HepG2 (cell line): ENCODE measurements around the gene MPIG6B. TPM values are rescaled to one million over a fixed set of nuclear protein-coding genes. Genes with fewer than 3 reads are reported as not detected.

Experiments
- ATM ChIP-seq: fragments of 450-650 bp; IDR thresholded peaks from 2 replicates; pipeline ENCODE4 v1.7.1; 2017; ENCODE audit warnings: mild to moderate bottlenecking, borderline replicate concordance
- JUNB ChIP-seq: sonication (generic); formaldehyde crosslinking; IDR thresholded peaks from 2 replicates; pipeline ENCODE4 v1.8.0; 2022; ENCODE audit warnings: missing genetic modification reagents, mild to moderate bottlenecking, borderline replicate concordance
- KLF12 ChIP-seq: sonication (generic); formaldehyde crosslinking; IDR thresholded peaks from 2 replicates; pipeline ENCODE4 v1.4.0; 2020; ENCODE audit warnings: missing genetic modification reagents, borderline replicate concordance
- NR2F6 ChIP-seq, 2 experiments: IDR thresholded peaks; 2 replicates each; pipeline ENCODE4 v1.6.1; 2016; ENCODE audit warnings: antibody characterized with exemption in 1 of 2, mild to moderate bottlenecking in 1 of 2
- PBX3 ChIP-seq: sonication (generic); formaldehyde crosslinking; IDR thresholded peaks from 2 replicates; pipeline ENCODE4 v1.8.1; 2023; ENCODE audit warnings: missing genetic modification reagents, inconsistent platforms, borderline replicate concordance
- TFDP2 ChIP-seq: sonication (generic); formaldehyde crosslinking; IDR thresholded peaks from 2 replicates; pipeline ENCODE4 v1.4.0; 2020; ENCODE audit warnings: missing genetic modification reagents
- THAP9 ChIP-seq: sonication (generic); formaldehyde crosslinking; IDR thresholded peaks from 2 replicates; pipeline ENCODE4; 2020; ENCODE audit warnings: missing genetic modification reagents, mild to moderate bottlenecking, borderline replicate concordance
- ZKSCAN5 ChIP-seq: sonication (generic); formaldehyde crosslinking; IDR thresholded peaks from 2 replicates; pipeline ENCODE4 v1.5.1; 2020; ENCODE audit warnings: mild to moderate bottlenecking, missing genetic modification reagents
- ZNF20 ChIP-seq: sonication (generic); formaldehyde crosslinking; IDR thresholded peaks from 2 replicates; pipeline ENCODE4 v1.4.0; 2020; ENCODE audit warnings: mild to moderate bottlenecking, moderate library complexity, missing genetic modification reagents
- ZNF318 ChIP-seq: sonication (generic); formaldehyde crosslinking; IDR thresholded peaks from 2 replicates; pipeline ENCODE4 v1.4.0; 2020; ENCODE audit warnings: mild to moderate bottlenecking, missing genetic modification reagents
- ZNF570 ChIP-seq: sonication (generic); formaldehyde crosslinking; IDR thresholded peaks from 2 replicates; pipeline ENCODE4 v1.4.0; 2020; ENCODE audit warnings: mild to moderate bottlenecking, missing genetic modification reagents, borderline replicate concordance
- ZNF616 ChIP-seq: sonication (generic); formaldehyde crosslinking; IDR thresholded peaks from 2 replicates; pipeline ENCODE4 v1.5.0; 2020; ENCODE audit warnings: low read depth, mild to moderate bottlenecking, missing genetic modification reagents
- polyA plus RNA-seq, 8 experiments: library from polyadenylated mRNA; depleted of rRNA in 3 of 8; stranded (reverse) in 7 of 8; unstranded in 1 of 8; fragments of >200 nt; fragmentation: Illumina TruSeq in 4 of 8; extraction: Trizol in 4 of 8; gene quantifications; 2 replicates each; pipeline versions ENCODE4 v1.2.1 to v1.2.3, GENCODE V29; 2011 to 2016; ENCODE audit warnings: low read depth in 4 of 8, missing spikeins in 1 of 8, mixed read lengths in 1 of 8; ENCODE audit not compliant: insufficient read depth in 1 of 8
- total RNA-seq, 5 experiments: library from RNA; depleted of rRNA; stranded (reverse); fragments of >200 nt; fragmentation: Illumina TruSeq; extraction: Trizol; gene quantifications; 2 replicates each; pipeline ENCODE4 v1.2.3, GENCODE V29; 2016; ENCODE audit warnings: low read depth in 1 of 5

MPIG6B gene
- total and polyA plus RNA-seq, 2 of the 13 experiments (the other 11 are each of a cell fraction or from before 2014, with no cell fraction given) = not detected

GRCh38 chr6:31736768-31737314, 13.7 kb downstream of the MPIG6B start (continued):
- TF ChIP-seq ZNF570 (CRISPR knock-in tag) (no peak), KLF12 (CRISPR knock-in tag) (0 out of 2 replicates have a peak, but pooled peaks have one; percentile 3), JUNB (CRISPR knock-in tag) (no peak), ZNF616 (CRISPR knock-in tag) (0 out of 2 replicates have a peak, but pooled peaks have one; percentile 15), PBX3 (no peak), ZNF318 (CRISPR knock-in tag) (no peak), THAP9 (CRISPR knock-in tag) (no peak), ATM (no peak), ZKSCAN5 (CRISPR knock-in tag) (no peak), ZNF20 (CRISPR knock-in tag) (no peak), NR2F6 (IDR thresholded peaks at IDR 0.05) (no peak), NR2F6 (CRISPR knock-in tag; IDR thresholded peaks at IDR 0.05) (no peak), TFDP2 (no peak)
